Prostate gland (tissue), 2 donors: ENCODE results near the gene KCTD8. TPM values are rescaled to one million over a fixed set of nuclear protein-coding genes. Genes with fewer than 3 reads are reported as not detected.

Source experiments
- DNase-seq: peaks from one replicate; pipeline ENCODE4 v3.0.0-alpha.2; 2019; ENCODE audit warnings: low spot score
- H3K27ac ChIP-seq, 2 donors: fragments of 200-600 bp; sonication (generic); 2 replicates each; pipeline ENCODE4 v1.5.1; 2017 to 2019
- H3K27me3 ChIP-seq: fragments of 200-600 bp; sonication (generic); replicated peaks from 2 replicates; pipeline ENCODE4 v1.5.1; 2019; ENCODE audit not compliant: insufficient read depth
- H3K36me3 ChIP-seq, 2 donors: fragments of 200-600 bp; sonication (generic); 1 replicate in 1 of 2; 2 replicates in 1 of 2; pipeline versions ENCODE4 v1.5.1 to v1.8.1; 2017 to 2019
- H3K4me1 ChIP-seq: fragments of 200-600 bp; sonication (generic); replicated peaks from 2 replicates; pipeline ENCODE4 v1.5.1; 2019
- H3K4me3 ChIP-seq, 2 donors: fragments of 200-600 bp; sonication (generic); 2 replicates each; pipeline ENCODE4 v1.5.1; 2017 to 2019
- H3K9me3 ChIP-seq: fragments of 200-600 bp; sonication (generic); 2 replicates; pipeline ENCODE4 v1.5.1; 2017
- CTCF ChIP-seq, 4 experiments: fragments of 200-600 bp in 2 of 4; fragments of 450-650 bp in 2 of 4; sonication (generic) in 2 of 4; IDR thresholded peaks; 1 replicate in 3 of 4; 2 replicates in 1 of 4; pipeline ENCODE4 v1.5.1; 2016 to 2019; ENCODE audit warnings: antibody characterized with exemption in 4 of 4, mild to moderate bottlenecking in 2 of 4, moderate library complexity in 2 of 4
- POLR2A ChIP-seq: fragments of 450-650 bp; IDR thresholded peaks from one replicate; pipeline ENCODE4 v1.6.1; 2016; ENCODE audit warnings: antibody characterized with exemption, mild to moderate bottlenecking
- POLR2AphosphoS5 ChIP-seq: sonication (generic); formaldehyde crosslinking; IDR thresholded peaks from one replicate; pipeline ENCODE4 v1.6.1; 2017; ENCODE audit warnings: antibody characterized with exemption
- WGBS: methylation state at CpG from one replicate; pipeline ENCODE4 v1.1.5; 2018; 5-methylcytosine and 5-hydroxymethylcytosine counted together
- intact Hi-C: fragments of 100-400 bp; cut with DNase I; formaldehyde crosslinking; loops from one replicate; pipeline ENCODE4 v1.14.2; 2022
- total RNA-seq, 2 donors: library from RNA; depleted of rRNA; stranded (reverse); fragments of >200 nt; gene quantifications; one replicate each; pipeline ENCODE4 v1.1.0, GENCODE V29; 2016

KCTD8 gene
- total RNA-seq, 2 donors from 2014 or later = 0.46 to 1.9 TPM

GRCh38 chr4:44157611-44158277, 290.9 kb downstream of the KCTD8 start:
- 16% methylated on average over 6 of the region's 6 CpGs for WGBS
- H3K27me3 ChIP-seq = no peaks in the 10 kb centered on the region
- peak; percentile 13 for DNase-seq
- no peaks in the 10 kb centered on the region for H3K36me3 ChIP-seq
- TF ChIP-seq POLR2A (no peak), POLR2AphosphoS5 (peak; percentile 58), CTCF (IDR thresholded peaks at IDR 0.05) (no peak)
- H3K4me1 ChIP-seq = no peaks in the 10 kb centered on the region
- intact Hi-C loops = no loop called here
- H3K27ac ChIP-seq = no peak overlapping the region
- no peak overlapping the region for H3K4me3 ChIP-seq
- no peaks in the 10 kb centered on the region for H3K9me3 ChIP-seq

DNA sequence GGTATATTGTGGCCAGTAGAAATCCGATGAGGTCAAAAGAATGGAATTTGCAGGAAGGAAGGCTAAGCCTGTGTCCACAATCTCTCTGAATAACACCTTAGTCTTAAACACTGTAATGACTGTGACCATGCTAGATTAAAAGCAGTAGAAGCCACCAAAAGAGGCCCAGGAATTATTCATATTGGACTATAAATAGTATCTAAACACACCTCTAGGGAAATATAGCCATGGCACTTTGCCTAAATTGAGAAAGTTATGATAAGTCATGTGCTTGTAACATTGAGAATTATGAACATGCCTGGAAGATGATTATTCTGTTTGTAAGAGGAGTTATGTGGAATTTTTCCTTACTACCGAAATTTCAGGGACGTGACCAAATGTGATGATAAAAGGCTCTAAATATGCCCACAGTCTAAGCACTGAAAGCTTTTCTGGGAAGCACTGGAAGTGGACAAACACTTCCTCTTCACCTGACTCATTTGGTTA, 298.5 kb downstream of the KCTD8 start:
- no peak overlapping the region for H3K4me3 ChIP-seq
- no peaks in the 10 kb centered on the region for H3K27me3 ChIP-seq
- no peaks in the 10 kb centered on the region for H3K4me1 ChIP-seq
- intact Hi-C loops = no loop called here
- DNase-seq = no peak
- 69% methylated on average over 3 of the region's 3 CpGs for WGBS
- H3K9me3 ChIP-seq = no peaks in the 10 kb centered on the region
- TF ChIP-seq CTCF (IDR thresholded peaks at IDR 0.05) (no peak), POLR2AphosphoS5 (no peak), POLR2A (no peak)
- H3K36me3 ChIP-seq = no peaks in the 10 kb centered on the region
- no peak overlapping the region for H3K27ac ChIP-seq

GRCh38 chr4:44149282-44149681, 299.3 kb downstream of the KCTD8 start:
- no peak for TF ChIP-seq POLR2AphosphoS5
- TF ChIP-seq POLR2A = no peak
- TF ChIP-seq CTCF (IDR thresholded peaks at IDR 0.05) = no peak
- H3K27ac ChIP-seq = no peak overlapping the region
- H3K4me3 ChIP-seq = no peak overlapping the region
- H3K36me3 ChIP-seq = no peaks in the 10 kb centered on the region
- no peaks in the 10 kb centered on the region for H3K4me1 ChIP-seq
- no peaks in the 10 kb centered on the region for H3K9me3 ChIP-seq
- H3K27me3 ChIP-seq = no peaks in the 10 kb centered on the region
- 78% methylated on average over 2 of the region's 2 CpGs for WGBS
- no peak for DNase-seq
- intact Hi-C loops = no loop called here

- no peak overlapping the region for H3K27ac ChIP-seq
- 6% methylated on average over 1 of the region's 1 CpG for WGBS
- H3K36me3 ChIP-seq = no peaks in the 10 kb centered on the region
- no peak overlapping the region for H3K4me3 ChIP-seq
- H3K4me1 ChIP-seq = no peaks in the 10 kb centered on the region
- H3K27me3 ChIP-seq = no peaks in the 10 kb centered on the region
- H3K9me3 ChIP-seq = no peaks in the 10 kb centered on the region
- no peak for TF ChIP-seq POLR2A
- TF ChIP-seq CTCF (IDR thresholded peaks at IDR 0.05) = no peak
- no peak for TF ChIP-seq POLR2AphosphoS5
- DNase-seq = no peak
- intact Hi-C loops = no loop called here
These were observed 301.0 kb downstream of the KCTD8 start for GRCh38 chr4:44147571-44148075.

GRCh38 chr4:44146516-44146915, 302.1 kb downstream of the KCTD8 start:
- WGBS = 96% methylated on average over 1 of the region's 1 CpG
- TF ChIP-seq CTCF (IDR thresholded peaks at IDR 0.05) (no peak), POLR2A (no peak), POLR2AphosphoS5 (no peak)
- Histone ChIP-seq H3K9me3 (no peaks in the 10 kb centered on the region), H3K4me1 (no peaks in the 10 kb centered on the region), H3K27ac (no peak overlapping the region), H3K36me3 (no peaks in the 10 kb centered on the region), H3K27me3 (no peaks in the 10 kb centered on the region), H3K4me3 (no peak overlapping the region)
- intact Hi-C loops = no loop called here
- no peak for DNase-seq
